IPS DF 6.9 (cell line): ENCODE data around the gene PELO.
"Not testable (repeated sequence)": the region's sequence is repeated elsewhere in the genome, so short reads cannot be mapped to it uniquely, and the experiment has no call there.

ENCODE experiments used
- DNase-seq: peaks from one replicate; pipeline ENCODE4 v3.0.0-alpha.2; 2013; ENCODE audit warnings: low read depth, low spot score
- H3K27ac ChIP-seq: one replicate; pipeline ENCODE4 v1.5.1; 2013; ENCODE audit warnings: low read length, control low read depth
- H3K27me3 ChIP-seq: 2 replicates; pipeline ENCODE4 v1.6.1; 2013; ENCODE audit warnings: mild to moderate bottlenecking, low read length; ENCODE audit not compliant: control insufficient read depth, insufficient read depth
- H3K36me3 ChIP-seq: 2 replicates; pipeline ENCODE4 v1.6.1; 2013; ENCODE audit warnings: low read length; ENCODE audit not compliant: control insufficient read depth, insufficient read depth
- H3K4me1 ChIP-seq: 2 replicates; pipeline ENCODE4 v1.6.1; 2013; ENCODE audit warnings: low read length; ENCODE audit not compliant: control insufficient read depth, insufficient read depth
- H3K4me3 ChIP-seq: 2 replicates; pipeline ENCODE4 v1.5.1; 2013; ENCODE audit warnings: mild to moderate bottlenecking, low read length
- H3K9me3 ChIP-seq: 2 replicates; pipeline ENCODE4 v1.6.1; 2013; ENCODE audit warnings: low read length, inconsistent platforms; ENCODE audit not compliant: control insufficient read depth, insufficient read depth
- WGBS: extraction: QIAGEN DNeasy Blood & Tissue Kit; methylation state at CpG from one replicate; pipeline ENCODE4 v1.1.7; 2013; ENCODE audit warnings: mixed read lengths, missing lambda C conversion rate; ENCODE audit not compliant: insufficient read length, insufficient coverage; 5-methylcytosine and 5-hydroxymethylcytosine counted together

PELO gene, protein sequence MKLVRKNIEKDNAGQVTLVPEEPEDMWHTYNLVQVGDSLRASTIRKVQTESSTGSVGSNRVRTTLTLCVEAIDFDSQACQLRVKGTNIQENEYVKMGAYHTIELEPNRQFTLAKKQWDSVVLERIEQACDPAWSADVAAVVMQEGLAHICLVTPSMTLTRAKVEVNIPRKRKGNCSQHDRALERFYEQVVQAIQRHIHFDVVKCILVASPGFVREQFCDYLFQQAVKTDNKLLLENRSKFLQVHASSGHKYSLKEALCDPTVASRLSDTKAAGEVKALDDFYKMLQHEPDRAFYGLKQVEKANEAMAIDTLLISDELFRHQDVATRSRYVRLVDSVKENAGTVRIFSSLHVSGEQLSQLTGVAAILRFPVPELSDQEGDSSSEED

DNA sequence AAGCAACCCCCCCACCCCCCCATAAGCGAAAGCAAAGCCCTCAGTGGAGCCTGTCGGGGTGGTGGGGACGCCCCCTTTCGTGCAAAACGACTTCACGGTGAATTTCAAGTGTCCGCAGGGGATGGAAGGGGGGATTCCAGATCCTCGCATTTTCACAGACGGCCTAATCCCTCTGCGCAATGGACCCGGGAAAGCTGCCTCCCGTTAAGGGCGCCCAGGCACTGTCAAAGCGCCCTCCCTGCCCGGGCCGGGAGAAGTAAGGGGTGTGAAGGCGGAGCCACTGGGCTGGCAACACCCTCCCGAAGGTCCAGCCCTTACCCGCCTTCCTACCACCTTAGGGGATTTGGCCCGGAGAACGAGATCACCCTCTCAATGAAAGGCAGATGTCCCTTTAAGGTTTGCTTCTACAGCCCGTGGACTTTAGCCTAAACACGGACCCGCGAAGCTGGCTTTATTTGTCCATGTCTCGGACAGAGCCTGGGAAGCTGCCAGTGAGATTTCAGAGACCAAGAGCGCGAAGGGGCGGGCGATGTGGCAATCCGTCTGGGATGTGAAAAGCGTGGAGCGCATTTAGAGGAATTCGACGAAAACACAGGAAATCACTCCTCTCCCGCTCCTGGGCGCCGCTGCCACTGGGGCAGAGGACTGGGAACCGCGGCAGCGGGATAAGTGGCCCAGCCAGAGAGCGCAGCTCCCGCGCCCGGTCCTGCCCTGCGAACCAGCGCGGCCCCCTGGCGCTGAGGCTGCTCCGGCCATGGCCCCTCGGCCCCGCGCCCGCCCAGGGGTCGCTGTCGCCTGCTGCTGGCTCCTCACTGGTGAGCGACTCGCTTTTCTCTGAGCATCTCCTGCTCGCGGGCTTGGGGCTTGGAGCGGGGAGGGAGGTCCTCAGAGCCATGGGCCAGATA is at the start of gene PELO, which contains the start of gene ITGA1:
TSS of gene PELO (plus strand) at position 317 of the 905 bp plus-strand sequence. CDS start 12,479 bp downstream, outside the sequence.
TSS of gene ITGA1 (plus strand) at position 317 of the 905 bp plus-strand sequence. CDS start at position 755, 438 bp downstream.
- no peaks in the 10 kb centered on the region for H3K9me3 ChIP-seq
- H3K27ac ChIP-seq = no peak within 1 kb of the TSS
- H3K4me1 ChIP-seq = no peaks in the 10 kb centered on the region
- peak within 1 kb of the TSS; percentile 70 for H3K4me3 ChIP-seq
- no peaks in the 10 kb centered on the region for H3K36me3 ChIP-seq
- no peak for DNase-seq
- no peaks in the 10 kb centered on the region for H3K27me3 ChIP-seq
- no CpG with 5 or more reads among the region's 61 CpGs for WGBS

DNA sequence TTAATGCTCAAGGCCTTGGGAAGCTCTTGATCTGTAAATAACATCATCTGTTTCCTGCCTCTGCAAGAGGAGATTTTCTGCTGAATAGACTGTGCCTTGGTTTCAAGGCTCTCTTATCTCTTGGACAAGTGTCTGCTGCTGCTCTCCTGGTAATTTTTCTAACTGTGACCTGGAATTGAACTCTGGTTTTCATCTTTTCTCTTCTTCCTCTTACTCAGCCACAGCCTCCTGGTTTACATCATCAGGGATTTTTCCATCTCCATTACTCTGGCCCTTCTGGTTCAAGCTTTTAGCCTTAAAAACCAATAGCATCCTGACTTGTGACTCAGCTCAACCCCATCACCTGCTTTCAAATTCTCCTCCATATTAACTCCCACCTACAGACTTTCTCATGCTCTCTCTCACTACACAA is 49.6 kb upstream of the PELO start:
- DNase-seq = no peak
- Histone ChIP-seq H3K4me3 (no peak overlapping the region), H3K27ac (no peak overlapping the region), H3K4me1 (no peaks in the 10 kb centered on the region), H3K9me3 (no peaks in the 10 kb centered on the region), H3K36me3 (no peaks in the 10 kb centered on the region), H3K27me3 (no peaks in the 10 kb centered on the region)

DNA sequence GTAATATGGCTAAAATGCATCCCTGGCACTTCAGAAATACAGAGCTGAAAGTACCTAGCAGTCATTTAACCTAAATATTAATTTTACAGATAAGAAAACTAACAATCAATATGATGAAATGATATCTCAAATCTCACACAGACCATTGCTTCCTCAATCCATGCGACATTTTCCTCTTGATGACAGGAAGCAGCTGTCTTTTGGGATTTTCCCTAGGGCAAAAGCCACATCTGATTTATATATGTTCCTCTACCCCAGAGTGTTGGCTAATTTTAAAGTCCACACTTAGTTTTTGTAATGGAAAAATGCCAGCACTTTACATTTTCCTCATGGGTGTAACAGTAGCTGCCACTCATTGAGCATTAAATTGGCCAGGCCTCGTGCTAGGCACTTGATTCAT is 47.7 kb upstream of the PELO start:
- DNase-seq = no peak
- Histone ChIP-seq H3K4me1 (no peaks in the 10 kb centered on the region), H3K9me3 (no peaks in the 10 kb centered on the region), H3K4me3 (no peak overlapping the region), H3K27me3 (no peaks in the 10 kb centered on the region), H3K27ac (no peak overlapping the region), H3K36me3 (no peaks in the 10 kb centered on the region)
- WGBS = no CpG with 5 or more reads among the region's 2 CpGs

DNA sequence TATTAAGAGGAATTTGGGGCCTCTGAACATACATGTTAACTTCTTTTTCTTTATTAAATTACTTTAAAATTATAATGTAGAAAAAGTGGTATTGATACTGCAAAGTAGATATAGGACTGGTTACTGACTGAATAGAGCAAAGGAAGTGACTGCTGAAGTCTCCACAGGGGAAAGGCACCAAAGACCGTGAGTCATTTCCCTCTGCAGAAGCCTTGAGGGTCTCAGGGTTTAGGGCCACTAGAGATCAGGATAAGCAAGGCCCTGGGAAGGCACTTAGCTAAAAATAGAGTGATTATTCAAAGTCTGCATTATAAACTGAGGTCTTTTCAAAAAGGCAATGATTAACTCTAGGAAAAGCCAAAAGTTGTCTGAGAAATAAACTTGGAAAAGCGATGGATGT is 44.7 kb upstream of the PELO start:
- Histone ChIP-seq H3K4me3 (no peak overlapping the region), H3K27me3 (no peaks in the 10 kb centered on the region), H3K27ac (no peak overlapping the region), H3K36me3 (no peaks in the 10 kb centered on the region), H3K9me3 (no peaks in the 10 kb centered on the region), H3K4me1 (no peaks in the 10 kb centered on the region)
- no peak for DNase-seq
- no CpG with 5 or more reads among the region's 2 CpGs for WGBS

DNA sequence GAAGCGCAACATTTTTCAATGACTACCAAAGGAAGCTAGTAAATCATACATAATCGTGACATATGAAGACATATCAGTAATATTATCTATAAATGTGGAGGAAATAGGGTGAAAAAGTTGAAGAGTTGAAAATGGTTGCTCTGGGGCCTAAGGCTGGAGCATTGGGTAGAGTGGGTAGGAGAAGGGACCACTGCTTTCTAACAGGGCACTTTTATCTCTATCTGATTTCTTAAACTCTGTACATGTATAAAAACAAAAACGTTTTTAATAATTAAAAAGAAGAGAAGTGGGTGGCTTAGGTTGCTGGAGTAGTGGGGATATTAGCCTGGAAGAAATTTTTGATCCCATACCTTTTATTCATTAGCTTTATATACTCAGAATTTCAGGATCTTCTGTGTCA is 44.2 kb upstream of the PELO start:
- H3K27ac ChIP-seq = no peak overlapping the region
- WGBS = no CpG with 5 or more reads among the region's 3 CpGs
- no peaks in the 10 kb centered on the region for H3K4me1 ChIP-seq

DNA sequence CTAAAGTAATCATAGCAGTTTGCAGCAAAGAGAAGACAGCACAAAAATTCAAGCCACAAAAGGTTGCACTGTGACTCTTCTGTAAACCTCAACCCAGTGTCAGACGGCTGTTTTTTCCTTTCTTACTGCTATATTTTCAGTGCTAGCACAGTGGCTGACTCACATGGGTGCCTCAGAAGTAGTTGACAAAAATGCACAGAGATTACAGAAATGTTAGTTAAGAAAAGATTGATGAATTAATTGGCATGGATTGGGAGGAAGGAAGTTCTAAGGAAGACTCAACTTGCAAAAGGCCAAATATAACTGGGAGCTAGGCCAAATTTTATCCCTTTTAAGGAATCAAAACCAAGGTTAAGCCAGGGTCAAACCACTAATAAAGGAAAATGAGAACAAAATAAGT is 43.7 kb upstream of the PELO start:
- H3K36me3 ChIP-seq = no peaks in the 10 kb centered on the region
- no peak for DNase-seq
- H3K4me3 ChIP-seq = no peak overlapping the region
- no peaks in the 10 kb centered on the region for H3K4me1 ChIP-seq
- no peak overlapping the region for H3K27ac ChIP-seq
- H3K27me3 ChIP-seq = no peaks in the 10 kb centered on the region
- H3K9me3 ChIP-seq = no peaks in the 10 kb centered on the region
- WGBS = no CpG with 5 or more reads among the region's 1 CpG

More for the DNA sequence above, 44.2 kb upstream of the PELO start:
- no peak overlapping the region for H3K4me3 ChIP-seq
- no peaks in the 10 kb centered on the region for H3K9me3 ChIP-seq
- DNase-seq = no peak
- no peaks in the 10 kb centered on the region for H3K27me3 ChIP-seq
- H3K36me3 ChIP-seq = no peaks in the 10 kb centered on the region

DNA sequence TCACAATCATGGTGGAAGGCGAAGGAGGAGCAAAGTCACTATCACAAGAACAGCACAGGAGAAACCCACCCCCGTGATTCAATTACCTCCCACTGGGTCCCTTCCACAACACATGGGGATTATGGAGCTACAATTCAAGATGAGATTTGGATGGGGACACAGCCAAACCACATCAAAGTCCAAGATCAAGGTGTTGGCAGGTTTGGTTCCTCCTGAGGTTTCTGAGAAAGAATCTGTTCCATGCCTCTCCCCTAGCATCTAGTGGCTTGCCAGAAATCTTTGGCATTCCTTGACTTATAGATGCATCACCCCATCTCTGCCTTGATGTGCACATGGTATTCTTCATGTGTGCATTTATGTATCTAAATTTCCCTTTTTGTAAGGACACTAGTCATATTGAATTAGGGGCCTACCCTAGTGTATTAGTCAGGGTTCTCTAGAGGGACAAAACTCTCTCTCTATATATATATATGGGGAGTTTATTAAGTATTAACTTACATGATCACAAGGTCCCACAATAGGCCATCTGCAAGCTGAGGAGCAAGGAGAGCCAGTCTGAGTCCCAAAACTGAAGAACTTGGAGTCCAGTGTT is 42.8 kb upstream of the PELO start:
- not testable (repeated sequence) for H3K4me1 ChIP-seq, H3K9me3 ChIP-seq, H3K4me3 ChIP-seq, DNase-seq, H3K27ac ChIP-seq, H3K27me3 ChIP-seq, H3K36me3 ChIP-seq
- WGBS = no CpG with 5 or more reads among the region's 2 CpGs

DNA sequence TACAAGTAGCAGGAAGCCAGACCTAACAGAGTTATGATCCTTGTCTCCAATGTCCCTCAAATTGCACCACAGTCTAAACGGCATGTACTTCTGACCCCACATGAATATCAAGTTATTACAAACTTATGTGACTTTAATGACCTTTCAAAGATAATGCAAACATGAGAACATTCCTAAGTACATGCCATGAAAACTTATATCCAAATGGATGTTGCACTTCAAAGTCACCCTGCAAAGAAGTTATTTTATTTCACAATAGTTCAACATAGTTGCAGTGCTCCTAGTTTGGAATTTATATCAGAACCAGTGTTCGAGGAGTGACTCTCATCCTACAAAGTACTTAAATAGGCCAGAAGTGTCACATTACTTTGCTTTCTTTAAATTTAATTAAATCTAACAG is 41.2 kb upstream of the PELO start:
- Histone ChIP-seq H3K4me1 (peaks cover 2% of the 10 kb centered on the region; the same call in 1 of the 2 replicates), H3K9me3 (no peaks in the 10 kb centered on the region), H3K4me3 (no peak overlapping the region), H3K36me3 (no peaks in the 10 kb centered on the region), H3K27me3 (no peaks in the 10 kb centered on the region), H3K27ac (no peak overlapping the region)
- DNase-seq = no peak
- WGBS = no CpG with 5 or more reads among the region's 2 CpGs

DNA sequence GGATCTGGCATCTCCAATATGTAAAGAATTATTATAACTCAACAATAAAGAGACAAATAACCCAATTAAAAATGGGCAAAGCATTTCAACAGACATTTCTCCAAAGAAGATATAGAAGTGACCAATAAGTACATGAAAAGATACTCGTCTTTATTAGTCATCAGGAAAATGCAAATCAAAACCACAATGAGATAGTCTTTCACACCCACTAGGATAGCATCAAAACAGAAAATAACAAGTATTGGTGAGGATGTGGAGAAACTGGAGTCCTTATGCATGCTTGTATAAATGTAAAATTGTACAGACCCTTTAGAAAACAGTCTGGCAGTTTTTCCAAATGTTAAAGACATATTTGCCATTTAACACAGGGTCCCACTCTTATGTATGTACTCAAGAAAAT is 39.1 kb upstream of the PELO start:
- H3K4me3 ChIP-seq = no peak overlapping the region
- peaks cover 2% of the 10 kb centered on the region; the same call in 1 of the 2 replicates for H3K4me1 ChIP-seq
- H3K27ac ChIP-seq = no peak overlapping the region
- no peaks in the 10 kb centered on the region for H3K36me3 ChIP-seq
- no peak for DNase-seq
- H3K9me3 ChIP-seq = no peaks in the 10 kb centered on the region
- no peaks in the 10 kb centered on the region for H3K27me3 ChIP-seq
- no CpG with 5 or more reads among the region's 1 CpG for whole genome bisulfite sequencing

DNA sequence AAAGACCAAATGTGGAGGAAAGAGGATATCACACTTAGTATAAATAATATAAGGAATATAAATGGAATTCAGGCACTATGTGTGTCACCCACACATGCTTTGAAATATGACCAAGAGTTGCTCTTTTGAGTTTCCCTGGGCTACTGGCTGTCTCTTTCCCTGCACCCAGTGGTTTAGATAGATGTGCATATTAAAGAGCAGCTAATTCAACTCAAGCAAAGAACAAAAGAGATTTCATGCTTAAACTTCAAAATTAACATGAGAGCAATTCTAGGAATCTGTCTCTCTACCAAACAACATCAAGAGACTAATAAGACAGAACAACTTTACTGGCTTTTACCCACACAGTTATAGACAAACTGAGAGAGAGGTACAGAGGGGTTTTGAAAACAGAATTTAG is 38.0 kb upstream of the PELO start:
- no peak overlapping the region for H3K27ac ChIP-seq
- no peaks in the 10 kb centered on the region for H3K27me3 ChIP-seq
- peaks cover 2% of the 10 kb centered on the region; the same call in 1 of the 2 replicates for H3K4me1 ChIP-seq
- H3K36me3 ChIP-seq = no peaks in the 10 kb centered on the region
- H3K9me3 ChIP-seq = no peaks in the 10 kb centered on the region
- H3K4me3 ChIP-seq = no peak overlapping the region
- DNase-seq = no peak
